GM18951 (cell line): Measurements from ENCODE around the gene B3GNT9.

ENCODE experiments used
- POLR2A ChIP-seq: IDR thresholded peaks from 4 replicates; pipeline ENCODE4 v1.6.1; 2011; ENCODE audit warnings: mild to moderate bottlenecking; ENCODE audit not compliant: insufficient read length, insufficient read depth; ENCODE audit errors: extremely low read depth
- in situ Hi-C: fragments of 300-500 bp; cut with MboI; formaldehyde crosslinking; loops from one replicate; pipeline ENCODE4 v1.12.0; 2022; ENCODE audit warnings: low sequenced_read_pairs, mixed read lengths, inconsistent platforms; ENCODE audit not compliant: unreplicated experiment

B3GNT9 gene

GRCh38 chr16:67157892-67158635, 7.3 kb upstream of the B3GNT9 start:
- in situ Hi-C loops, result no loop called here
- no peak for TF ChIP-seq POLR2A

GRCh38 chr16:67157106-67157748, 6.4 kb upstream of the B3GNT9 start:
- in situ Hi-C loops, result no loop called here

GRCh38 chr16:67156143-67156844, 5.5 kb upstream of the B3GNT9 start:
- in situ Hi-C loops, result no loop called here
- no peak for TF ChIP-seq POLR2A

More at GRCh38 chr16:67157106-67157748, 6.4 kb upstream of the B3GNT9 start:
- TF ChIP-seq POLR2A, result no peak

GRCh38 chr16:67155295-67156142, 4.7 kb upstream of the B3GNT9 start:
- in situ Hi-C loops, result no loop called here
- no peak for TF ChIP-seq POLR2A

GRCh38 chr16:67154578-67155294, 3.9 kb upstream of the B3GNT9 start:
- no peak for TF ChIP-seq POLR2A
- in situ Hi-C loops, result no loop called here

GRCh38 chr16:67151431-67152097, 766 bp upstream of the B3GNT9 start:
- no peak for TF ChIP-seq POLR2A
- in situ Hi-C loops, result no loop called here

GRCh38 chr16:67150047-67150832, 558 bp downstream of the B3GNT9 start:
- in situ Hi-C loops, result no loop called here
- no peak for TF ChIP-seq POLR2A

GRCh38 chr16:67149276-67150046, 1.3 kb downstream of the B3GNT9 start:
- no peak for TF ChIP-seq POLR2A
- in situ Hi-C loops, result no loop called here

- TF ChIP-seq POLR2A, result no peak
- in situ Hi-C loops, result no loop called here
These were observed 2.0 kb downstream of the B3GNT9 start for GRCh38 chr16:67148656-67149275.

- no peak for TF ChIP-seq POLR2A
- in situ Hi-C loops, result no loop called here
These were observed 2.6 kb downstream of the B3GNT9 start for GRCh38 chr16:67148221-67148620.
